Gastroesophageal sphincter (tissue), 4 donors: ENCODE data around the gene CCDC33. TPM values are rescaled to one million over a fixed set of nuclear protein-coding genes. Genes with fewer than 3 reads are reported as not detected.

Experiments
- ATAC-seq: fragments of 150-250 bp; one replicate; pipeline ENCODE4 v1.9.1; 2016; ENCODE audit warnings: mild to moderate bottlenecking, moderate library complexity
- H3K27ac ChIP-seq, 4 donors: fragments of 200-600 bp; sonication (generic) in 3 of 4; 1 replicate in 3 of 4; 2 replicates in 1 of 4; pipeline ENCODE4 v1.5.1; 2016 to 2019
- H3K27me3 ChIP-seq: fragments of 200-600 bp; sonication (generic); one replicate; pipeline ENCODE4 v1.5.1; 2019
- H3K36me3 ChIP-seq, 2 donors: fragments of 200-600 bp; sonication (generic); one replicate each; pipeline ENCODE4 v1.5.1; 2019; ENCODE audit warnings: control low read depth in 1 of 2
- H3K4me1 ChIP-seq, 3 donors: fragments of 200-600 bp; sonication (generic); 1 replicate in 2 of 3; 2 replicates in 1 of 3; pipeline ENCODE4 v1.5.1; 2016 to 2019; ENCODE audit warnings: control low read depth in 2 of 3
- H3K4me3 ChIP-seq, 2 donors: fragments of 200-600 bp; sonication (generic); one replicate each; pipeline ENCODE4 v1.5.1; 2019; ENCODE audit warnings: mild to moderate bottlenecking in 1 of 2, moderate library complexity in 1 of 2
- H3K9me3 ChIP-seq, 3 donors: fragments of 200-600 bp; sonication (generic); one replicate each; pipeline ENCODE4 v1.5.1; 2017 to 2019; ENCODE audit warnings: control low read depth in 2 of 3
- CTCF ChIP-seq, 4 experiments: fragments of 200-600 bp in 2 of 4; fragments of 450-650 bp in 2 of 4; sonication (generic) in 1 of 4; IDR thresholded peaks; one replicate each; pipeline ENCODE4 v1.5.1; 2017 to 2019; ENCODE audit warnings: antibody characterized with exemption in 4 of 4, mild to moderate bottlenecking in 2 of 4, moderate library complexity in 2 of 4
- EP300 ChIP-seq: sonication (generic); formaldehyde crosslinking; IDR thresholded peaks from one replicate; pipeline ENCODE4 v1.6.1; 2017; ENCODE audit warnings: antibody characterized with exemption, mild to moderate bottlenecking
- POLR2A ChIP-seq, 2 donors: fragments of 450-650 bp; IDR thresholded peaks; one replicate each; pipeline ENCODE4 v1.6.1; 2017; ENCODE audit warnings: antibody characterized with exemption in 2 of 2, mild to moderate bottlenecking in 2 of 2, moderate library complexity in 1 of 2
- POLR2AphosphoS5 ChIP-seq: sonication (generic); formaldehyde crosslinking; IDR thresholded peaks from one replicate; pipeline ENCODE4 v1.6.1; 2017; ENCODE audit warnings: antibody characterized with exemption
- WGBS, 2 donors: methylation state at CpG; one replicate each; pipeline ENCODE4 v1.1.5; 2018; ENCODE audit warnings: low coverage in 1 of 2; 5-methylcytosine and 5-hydroxymethylcytosine counted together
- total RNA-seq, 4 donors: library from RNA; depleted of rRNA; stranded (reverse); fragments of >200 nt; gene quantifications; one replicate each; pipeline ENCODE4 v1.1.0, GENCODE V29; 2016

Gene CCDC33
- total RNA-seq, 4 donors from 2014 or later = not detected

GRCh38 chr15:74214324-74215021 lies 21.7 kb upstream of the CCDC33 start:
- H3K4me3 ChIP-seq = no peak overlapping the region
- 83 to 100% methylated on average over 1 to 4 of the region's 6 CpGs for WGBS, 2 donors
- no peak for TF ChIP-seq EP300
- TF ChIP-seq POLR2AphosphoS5 = no peak
- no peak for TF ChIP-seq POLR2A (IDR thresholded peaks at IDR 0.05)
- TF ChIP-seq CTCF (IDR thresholded peaks at IDR 0.05) = no peak
- peaks cover 0 to 5% (median 0%) of the 10 kb centered on the region in 3 donors for H3K4me1 ChIP-seq
- H3K36me3 ChIP-seq = no peaks in the 10 kb centered on the region
- H3K27me3 ChIP-seq = peaks cover 39% of the 10 kb centered on the region
- no peaks in the 10 kb centered on the region for H3K9me3 ChIP-seq
- no peak overlapping the region for H3K27ac ChIP-seq
- ATAC-seq = no peak

DNA sequence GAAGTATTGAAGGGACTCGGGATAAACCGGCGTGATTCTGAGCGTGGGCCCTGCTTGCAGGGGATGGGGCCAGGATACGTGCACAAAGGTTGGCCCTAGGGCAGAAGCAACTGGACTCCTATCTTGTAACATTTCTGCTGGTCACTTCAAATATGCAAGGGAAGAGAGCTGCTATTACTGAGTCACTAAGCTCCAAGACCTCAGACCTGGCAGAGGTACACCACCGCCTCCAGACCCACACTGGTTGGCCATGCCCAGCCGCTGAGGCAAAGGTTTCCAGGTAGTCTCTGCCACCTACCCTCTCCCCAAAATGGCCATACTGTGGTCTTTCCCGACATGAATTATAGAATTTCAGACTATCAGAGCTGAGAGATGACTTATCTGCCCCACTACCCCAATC lies 20.2 kb upstream of the CCDC33 start:
- WGBS, 2 donors = 50 to 82% methylated on average over 1 to 7 of the region's 8 CpGs
- no peak overlapping the region for H3K4me3 ChIP-seq
- no peaks in the 10 kb centered on the region for H3K4me1 ChIP-seq
- H3K27me3 ChIP-seq = peaks cover 49% of the 10 kb centered on the region
- H3K36me3 ChIP-seq = no peaks in the 10 kb centered on the region
- H3K9me3 ChIP-seq = no peaks in the 10 kb centered on the region
- no peak for ATAC-seq
- no peak for TF ChIP-seq EP300
- no peak for TF ChIP-seq CTCF (IDR thresholded peaks at IDR 0.05)
- no peak for TF ChIP-seq POLR2A (IDR thresholded peaks at IDR 0.05)
- TF ChIP-seq POLR2AphosphoS5 = no peak
- H3K27ac ChIP-seq = no peak overlapping the region

- H3K36me3 ChIP-seq = no peaks in the 10 kb centered on the region
- no peak overlapping the region for H3K27ac ChIP-seq
- TF ChIP-seq POLR2AphosphoS5 (no peak), EP300 (no peak), CTCF (IDR thresholded peaks at IDR 0.05) (no peak), POLR2A (IDR thresholded peaks at IDR 0.05) (no peak)
- H3K4me1 ChIP-seq = no peaks in the 10 kb centered on the region
- WGBS, 2 donors = 50 to 80% methylated on average over 1 of the region's 3 CpGs
- no peak for ATAC-seq
- H3K9me3 ChIP-seq = no peaks in the 10 kb centered on the region
- H3K27me3 ChIP-seq = peaks cover 49% of the 10 kb centered on the region
- no peak overlapping the region for H3K4me3 ChIP-seq
These were observed 19.2 kb upstream of the CCDC33 start for GRCh38 chr15:74216949-74217348.

- 95 to 100% methylated on average over 2 to 3 of the region's 16 CpGs for WGBS, 2 donors
- H3K4me1 ChIP-seq = no peaks in the 10 kb centered on the region
- peaks cover 61% of the 10 kb centered on the region for H3K27me3 ChIP-seq
- H3K27ac ChIP-seq = no peak overlapping the region
- TF ChIP-seq EP300 = no peak
- TF ChIP-seq CTCF (IDR thresholded peaks at IDR 0.05) = no peak
- TF ChIP-seq POLR2A (IDR thresholded peaks at IDR 0.05) = no peak
- TF ChIP-seq POLR2AphosphoS5 = no peak
- no peak for ATAC-seq
- no peaks in the 10 kb centered on the region for H3K36me3 ChIP-seq
- no peaks in the 10 kb centered on the region for H3K9me3 ChIP-seq
- no peak overlapping the region for H3K4me3 ChIP-seq
These were observed 17.9 kb upstream of the CCDC33 start for GRCh38 chr15:74217907-74218885.
